Measurements from ENCODE around the gene EFHC1. TPM values are rescaled to one million over a fixed set of nuclear protein-coding genes. Genes with fewer than 3 reads are reported as not detected.

Gene EFHC1
- total RNA-seq, 1 experiment from 2014 or later: 24.6 TPM

DNA sequence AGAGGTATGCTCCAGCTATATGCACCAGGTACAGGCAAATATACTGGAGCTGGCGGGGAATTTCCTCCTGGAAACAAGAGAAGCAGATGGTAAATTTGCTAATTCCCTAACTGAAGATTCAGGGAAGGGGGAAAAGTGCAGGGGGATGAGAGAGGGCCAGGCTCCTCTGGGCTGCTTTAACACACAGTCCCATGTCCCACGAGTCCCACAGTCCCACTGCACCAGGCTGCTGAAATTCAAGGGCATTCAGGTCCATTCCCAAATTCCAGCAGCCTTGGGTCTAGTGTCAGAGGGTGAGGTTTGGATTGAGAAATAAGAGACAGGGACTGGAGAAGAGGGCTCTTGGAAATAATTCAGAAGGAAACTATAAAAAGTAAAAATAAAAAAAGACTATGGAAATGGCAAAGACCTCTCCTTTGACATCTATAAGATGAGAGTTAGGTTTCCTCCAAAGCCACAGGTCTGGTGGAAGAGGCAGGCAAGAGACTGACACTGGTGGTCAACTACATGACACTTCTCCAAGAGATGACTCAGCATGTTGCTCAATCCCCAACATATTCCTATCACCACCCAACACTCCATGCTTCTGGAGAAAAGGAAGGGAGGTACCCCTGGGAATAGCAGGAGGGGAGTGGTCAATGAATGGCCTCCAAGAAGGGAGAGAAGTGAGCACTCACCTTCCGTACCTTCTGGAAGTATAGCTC lies 87.6 kb downstream of the EFHC1 start:
- H3K27me3 ChIP-seq (ENCODE audit: control insufficient read depth, insufficient read depth, low read length): no peaks in the 10 kb centered on the region
- intact Hi-C loops (cut with micrococcal nuclease; ENCODE audit: unreplicated experiment): no loop called here
- CTCF ChIA-PET: no interaction called here
- TF ChIP-seq POLR2AphosphoS5 (IDR thresholded peaks at IDR 0.05; ENCODE audit: low read depth, low read length): no peak
- POLR2A ChIA-PET: no interaction called here
- in situ Hi-C loops (cut with HindIII; ENCODE audit: low pct_unique_long_range_greater_than_20kb, low sequenced_read_pairs): no loop called here
- peaks cover 7% of the 10 kb centered on the region for H3K36me3 ChIP-seq (ENCODE audit: control insufficient read depth, insufficient read depth, low read length)
- DNase-seq (ENCODE audit: low read depth, low spot score): no peak
- no peaks in the 10 kb centered on the region for H3K9me3 ChIP-seq (ENCODE audit: control insufficient read depth, insufficient read depth, low read depth, low read length)
- no peak for ATAC-seq
- no peak overlapping the region for H3K27ac ChIP-seq (ENCODE audit: low read length)
- peaks cover 21% of the 10 kb centered on the region for H3K4me1 ChIP-seq (ENCODE audit: control insufficient read depth, insufficient read depth, low read length)
- no TSS peak for BruUV-seq (replicated peaks)
- no peak overlapping the region for H3K4me3 ChIP-seq (ENCODE audit: low read depth in 2 of 2, low read length in 2 of 2)

DNA sequence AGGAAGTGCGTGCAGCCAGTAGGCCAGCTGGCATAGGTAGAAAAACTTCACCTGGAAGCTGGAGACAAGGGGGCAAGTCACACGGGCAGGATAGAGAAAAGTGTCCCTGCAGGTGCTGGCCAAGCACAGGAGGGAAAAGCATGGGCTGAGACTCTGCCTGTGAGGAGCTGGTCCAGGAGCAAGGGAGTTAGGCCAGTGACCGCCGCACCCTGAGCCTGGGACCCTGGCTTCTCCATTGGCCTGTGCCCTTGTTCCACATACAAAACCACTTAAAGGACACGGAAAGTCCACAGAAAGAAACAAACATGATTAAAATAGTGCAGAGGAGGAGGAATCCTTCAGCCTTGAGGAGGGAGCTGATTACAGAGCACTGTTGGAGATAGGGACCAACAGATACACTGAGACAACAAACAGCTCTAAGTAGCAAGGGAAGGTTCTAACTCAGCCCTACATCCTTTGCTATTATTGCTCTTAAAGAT lies 88.2 kb downstream of the EFHC1 start:
- intact Hi-C loops (cut with micrococcal nuclease; ENCODE audit: unreplicated experiment) (no loop called here), in situ Hi-C loops (cut with HindIII; ENCODE audit: low pct_unique_long_range_greater_than_20kb, low sequenced_read_pairs) (no loop called here)
- Histone ChIP-seq H3K4me3 (ENCODE audit: low read depth in 2 of 2, low read length in 2 of 2) (no peak overlapping the region), H3K9me3 (ENCODE audit: control insufficient read depth, insufficient read depth, low read depth, low read length) (no peaks in the 10 kb centered on the region), H3K27ac (ENCODE audit: low read length) (no peak overlapping the region), H3K27me3 (ENCODE audit: control insufficient read depth, insufficient read depth, low read length) (no peaks in the 10 kb centered on the region), H3K36me3 (ENCODE audit: control insufficient read depth, insufficient read depth, low read length) (peaks cover 7% of the 10 kb centered on the region), H3K4me1 (ENCODE audit: control insufficient read depth, insufficient read depth, low read length) (peaks cover 25% of the 10 kb centered on the region)
- POLR2A ChIA-PET: no interaction called here
- ATAC-seq (no peak), DNase-seq (ENCODE audit: low read depth, low spot score) (no peak)
- CTCF ChIA-PET: no interaction called here
- no peak for TF ChIP-seq POLR2AphosphoS5 (IDR thresholded peaks at IDR 0.05; ENCODE audit: low read depth, low read length)
- no peak for TF ChIP-seq TCF7L2 (IDR thresholded peaks at IDR 0.05; ENCODE audit: low read depth, low read length)
- BruUV-seq (replicated peaks): no TSS peak

DNA sequence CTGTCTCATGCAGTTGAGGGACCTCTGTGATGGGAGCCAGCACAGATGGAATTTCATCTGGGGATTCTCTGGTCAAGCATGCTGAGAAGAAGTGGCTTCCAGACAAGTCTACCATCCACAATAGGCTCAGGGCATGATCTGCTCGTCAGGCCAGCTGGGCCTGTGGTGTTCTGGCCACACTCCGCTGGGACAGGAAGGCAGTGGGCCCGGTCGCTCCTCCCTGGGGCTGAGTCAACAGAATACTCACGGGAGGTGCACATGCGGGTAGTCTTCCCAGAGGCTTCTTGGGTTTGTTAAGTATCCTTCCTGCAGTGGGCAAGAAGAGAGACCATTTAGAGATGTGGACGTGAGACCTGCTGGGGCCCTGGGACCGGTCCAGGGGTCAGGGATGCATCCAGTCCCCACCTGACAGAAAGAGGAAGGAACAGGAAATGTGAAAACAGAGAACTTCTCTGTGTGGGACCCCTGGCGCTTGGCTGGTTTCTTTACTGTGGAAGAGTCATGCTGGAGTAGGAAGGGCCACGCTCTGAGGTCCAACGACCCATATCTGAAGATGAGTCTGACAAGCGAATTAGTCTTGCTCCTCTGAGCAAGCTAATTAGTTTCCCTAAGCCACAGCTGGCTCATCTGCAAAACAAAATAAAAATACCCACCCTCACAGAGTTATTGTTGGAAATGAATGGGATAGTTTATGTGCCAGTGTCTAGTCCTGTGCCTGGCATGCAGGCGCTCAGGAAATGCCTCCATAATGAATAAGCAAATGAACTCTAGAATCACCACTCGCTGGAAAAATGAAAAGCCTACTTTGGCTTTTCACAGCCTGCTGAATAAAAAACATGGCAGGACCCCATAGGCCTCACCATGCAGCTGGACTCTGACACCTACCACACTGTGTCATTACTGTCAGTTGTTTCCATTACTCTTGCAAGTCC lies 89.4 kb downstream of the EFHC1 start:
- ATAC-seq: no peak
- H3K36me3 ChIP-seq (ENCODE audit: control insufficient read depth, insufficient read depth, low read length): peaks cover 9% of the 10 kb centered on the region
- BruUV-seq (replicated peaks): no TSS peak
- H3K9me3 ChIP-seq (ENCODE audit: control insufficient read depth, insufficient read depth, low read depth, low read length): no peaks in the 10 kb centered on the region
- ChIA-PET CTCF (no interaction called here), POLR2A (no interaction called here)
- intact Hi-C loops (cut with micrococcal nuclease; ENCODE audit: unreplicated experiment) (no loop called here), in situ Hi-C loops (cut with HindIII; ENCODE audit: low pct_unique_long_range_greater_than_20kb, low sequenced_read_pairs) (no loop called here)
- no peak for DNase-seq (ENCODE audit: low read depth, low spot score)
- no peaks in the 10 kb centered on the region for H3K27me3 ChIP-seq (ENCODE audit: control insufficient read depth, insufficient read depth, low read length)
- H3K4me1 ChIP-seq (ENCODE audit: control insufficient read depth, insufficient read depth, low read length): peaks cover 15% of the 10 kb centered on the region
- no peak overlapping the region for H3K4me3 ChIP-seq (ENCODE audit: low read depth in 2 of 2, low read length in 2 of 2)
- TF ChIP-seq TCF7L2 (IDR thresholded peaks at IDR 0.05; ENCODE audit: low read depth, low read length): no peak
- TF ChIP-seq, protein P1, sequence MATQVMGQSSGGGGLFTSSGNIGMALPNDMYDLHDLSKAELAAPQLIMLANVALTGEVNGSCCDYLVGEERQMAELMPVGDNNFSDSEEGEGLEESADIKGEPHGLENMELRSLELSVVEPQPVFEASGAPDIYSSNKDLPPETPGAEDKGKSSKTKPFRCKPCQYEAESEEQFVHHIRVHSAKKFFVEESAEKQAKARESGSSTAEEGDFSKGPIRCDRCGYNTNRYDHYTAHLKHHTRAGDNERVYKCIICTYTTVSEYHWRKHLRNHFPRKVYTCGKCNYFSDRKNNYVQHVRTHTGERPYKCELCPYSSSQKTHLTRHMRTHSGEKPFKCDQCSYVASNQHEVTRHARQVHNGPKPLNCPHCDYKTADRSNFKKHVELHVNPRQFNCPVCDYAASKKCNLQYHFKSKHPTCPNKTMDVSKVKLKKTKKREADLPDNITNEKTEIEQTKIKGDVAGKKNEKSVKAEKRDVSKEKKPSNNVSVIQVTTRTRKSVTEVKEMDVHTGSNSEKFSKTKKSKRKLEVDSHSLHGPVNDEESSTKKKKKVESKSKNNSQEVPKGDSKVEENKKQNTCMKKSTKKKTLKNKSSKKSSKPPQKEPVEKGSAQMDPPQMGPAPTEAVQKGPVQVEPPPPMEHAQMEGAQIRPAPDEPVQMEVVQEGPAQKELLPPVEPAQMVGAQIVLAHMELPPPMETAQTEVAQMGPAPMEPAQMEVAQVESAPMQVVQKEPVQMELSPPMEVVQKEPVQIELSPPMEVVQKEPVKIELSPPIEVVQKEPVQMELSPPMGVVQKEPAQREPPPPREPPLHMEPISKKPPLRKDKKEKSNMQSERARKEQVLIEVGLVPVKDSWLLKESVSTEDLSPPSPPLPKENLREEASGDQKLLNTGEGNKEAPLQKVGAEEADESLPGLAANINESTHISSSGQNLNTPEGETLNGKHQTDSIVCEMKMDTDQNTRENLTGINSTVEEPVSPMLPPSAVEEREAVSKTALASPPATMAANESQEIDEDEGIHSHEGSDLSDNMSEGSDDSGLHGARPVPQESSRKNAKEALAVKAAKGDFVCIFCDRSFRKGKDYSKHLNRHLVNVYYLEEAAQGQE (IDR thresholded peaks at IDR 0.05; ENCODE audit: insufficient read depth in 1 of 2, low read depth in 2 of 2, low read length in 1 of 2): no peak
- TF ChIP-seq, protein P2, sequence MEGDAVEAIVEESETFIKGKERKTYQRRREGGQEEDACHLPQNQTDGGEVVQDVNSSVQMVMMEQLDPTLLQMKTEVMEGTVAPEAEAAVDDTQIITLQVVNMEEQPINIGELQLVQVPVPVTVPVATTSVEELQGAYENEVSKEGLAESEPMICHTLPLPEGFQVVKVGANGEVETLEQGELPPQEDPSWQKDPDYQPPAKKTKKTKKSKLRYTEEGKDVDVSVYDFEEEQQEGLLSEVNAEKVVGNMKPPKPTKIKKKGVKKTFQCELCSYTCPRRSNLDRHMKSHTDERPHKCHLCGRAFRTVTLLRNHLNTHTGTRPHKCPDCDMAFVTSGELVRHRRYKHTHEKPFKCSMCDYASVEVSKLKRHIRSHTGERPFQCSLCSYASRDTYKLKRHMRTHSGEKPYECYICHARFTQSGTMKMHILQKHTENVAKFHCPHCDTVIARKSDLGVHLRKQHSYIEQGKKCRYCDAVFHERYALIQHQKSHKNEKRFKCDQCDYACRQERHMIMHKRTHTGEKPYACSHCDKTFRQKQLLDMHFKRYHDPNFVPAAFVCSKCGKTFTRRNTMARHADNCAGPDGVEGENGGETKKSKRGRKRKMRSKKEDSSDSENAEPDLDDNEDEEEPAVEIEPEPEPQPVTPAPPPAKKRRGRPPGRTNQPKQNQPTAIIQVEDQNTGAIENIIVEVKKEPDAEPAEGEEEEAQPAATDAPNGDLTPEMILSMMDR (IDR thresholded peaks at IDR 0.05): no peak
- H3K27ac ChIP-seq (ENCODE audit: low read length): no peak overlapping the region

Data from Panc1 (cell line).